ENCODE data around the gene FGF23.

FGF23 gene

GRCh38 chr12:4401117-4401516 is 21.6 kb upstream of the FGF23 start:
- Histone ChIP-seq H3K4me1 (ENCODE audit: insufficient read depth, low read length) (no peaks in the 10 kb centered on the region), H3K9ac (ENCODE audit: low read depth, low read length) (no peak overlapping the region), H3K36me3 (ENCODE audit: insufficient read depth, low read length) (no peaks in the 10 kb centered on the region), H3K9me3 (ENCODE audit: control insufficient read depth, insufficient read depth, low read length) (0 out of 2 replicates have a peak, but pooled peaks cover 3% of the 10 kb centered on the region)

GRCh38 chr12:4395818-4396217 is 16.3 kb upstream of the FGF23 start:
- H3K36me3 ChIP-seq (ENCODE audit: insufficient read depth, low read length) = no peaks in the 10 kb centered on the region
- no peak overlapping the region for H3K9ac ChIP-seq (ENCODE audit: low read depth, low read length)
- no peaks in the 10 kb centered on the region for H3K9me3 ChIP-seq (ENCODE audit: control insufficient read depth, insufficient read depth, low read length)
- H3K4me1 ChIP-seq (ENCODE audit: insufficient read depth, low read length) = no peaks in the 10 kb centered on the region

GRCh38 chr12:4393211-4393610 is 13.7 kb upstream of the FGF23 start:
- Histone ChIP-seq H3K4me1 (ENCODE audit: insufficient read depth, low read length) (no peaks in the 10 kb centered on the region), H3K36me3 (ENCODE audit: insufficient read depth, low read length) (no peaks in the 10 kb centered on the region), H3K9ac (ENCODE audit: low read depth, low read length) (no peak overlapping the region)

GRCh38 chr12:4392223-4392742 is 12.8 kb upstream of the FGF23 start:
- H3K4me1 ChIP-seq (ENCODE audit: insufficient read depth, low read length) = no peaks in the 10 kb centered on the region
- H3K9ac ChIP-seq (ENCODE audit: low read depth, low read length) = no peak overlapping the region
- H3K9me3 ChIP-seq (ENCODE audit: control insufficient read depth, insufficient read depth, low read length) = no peaks in the 10 kb centered on the region
- no peaks in the 10 kb centered on the region for H3K36me3 ChIP-seq (ENCODE audit: insufficient read depth, low read length)

More at GRCh38 chr12:4393211-4393610, 13.7 kb upstream of the FGF23 start:
- H3K9me3 ChIP-seq (ENCODE audit: control insufficient read depth, insufficient read depth, low read length) = no peaks in the 10 kb centered on the region

GRCh38 chr12:4388662-4389061 is 9.2 kb upstream of the FGF23 start:
- H3K9me3 ChIP-seq (ENCODE audit: control insufficient read depth, insufficient read depth, low read length) = no peaks in the 10 kb centered on the region

GRCh38 chr12:4388032-4388431 is 8.5 kb upstream of the FGF23 start:
- Histone ChIP-seq H3K4me1 (ENCODE audit: insufficient read depth, low read length) (no peaks in the 10 kb centered on the region), H3K36me3 (ENCODE audit: insufficient read depth, low read length) (no peaks in the 10 kb centered on the region), H3K9ac (ENCODE audit: low read depth, low read length) (no peak overlapping the region), H3K9me3 (ENCODE audit: control insufficient read depth, insufficient read depth, low read length) (no peaks in the 10 kb centered on the region)

More at GRCh38 chr12:4388662-4389061, 9.2 kb upstream of the FGF23 start:
- Histone ChIP-seq H3K36me3 (ENCODE audit: insufficient read depth, low read length) (no peaks in the 10 kb centered on the region), H3K9ac (ENCODE audit: low read depth, low read length) (no peak overlapping the region), H3K4me1 (ENCODE audit: insufficient read depth, low read length) (no peaks in the 10 kb centered on the region)

DNA sequence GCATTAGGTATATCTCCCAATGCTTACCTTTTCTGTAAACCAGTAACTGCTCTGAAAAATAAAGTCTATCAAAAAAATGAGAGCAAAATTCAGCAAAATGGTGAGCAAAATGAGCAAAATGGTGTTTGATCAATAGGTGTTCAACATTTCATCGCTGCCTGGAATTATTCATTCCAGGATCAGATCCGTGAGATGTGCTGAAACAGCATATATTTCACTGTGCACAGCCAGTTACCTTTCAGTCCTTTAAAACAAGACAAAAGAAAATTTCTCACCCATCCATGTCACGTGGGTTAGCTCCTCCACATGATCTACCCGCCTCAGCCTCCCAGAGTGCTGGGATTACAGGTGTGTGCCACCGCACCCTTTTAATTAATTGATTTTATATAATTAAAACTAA is 8.1 kb upstream of the FGF23 start:
- no peaks in the 10 kb centered on the region for H3K36me3 ChIP-seq (ENCODE audit: insufficient read depth, low read length)
- no peak overlapping the region for H3K9ac ChIP-seq (ENCODE audit: low read depth, low read length)
- no peaks in the 10 kb centered on the region for H3K9me3 ChIP-seq (ENCODE audit: control insufficient read depth, insufficient read depth, low read length)
- H3K4me1 ChIP-seq (ENCODE audit: insufficient read depth, low read length) = no peaks in the 10 kb centered on the region

DNA sequence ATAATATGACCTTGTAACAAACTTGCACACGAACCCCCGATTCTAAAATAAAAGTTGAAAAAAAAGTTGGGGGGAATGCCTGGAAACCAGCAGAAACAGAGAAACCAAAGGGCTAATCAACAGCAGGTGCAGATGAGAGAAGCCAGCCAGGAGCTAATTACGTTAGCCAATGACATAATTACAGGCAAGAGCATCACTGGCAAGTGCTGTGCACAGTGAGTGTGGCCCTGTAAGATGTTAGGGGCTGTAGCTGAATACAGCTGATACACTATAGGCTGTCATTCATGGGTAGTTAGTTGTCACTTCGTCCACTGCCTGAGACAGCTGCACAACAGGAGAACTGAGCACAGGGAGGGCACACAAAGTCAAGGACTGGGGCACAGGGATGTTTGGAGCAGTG is 7.3 kb upstream of the FGF23 start:
- H3K9ac ChIP-seq (ENCODE audit: low read depth, low read length) = no peak overlapping the region
- no peaks in the 10 kb centered on the region for H3K36me3 ChIP-seq (ENCODE audit: insufficient read depth, low read length)
- H3K9me3 ChIP-seq (ENCODE audit: control insufficient read depth, insufficient read depth, low read length) = no peaks in the 10 kb centered on the region
- H3K4me1 ChIP-seq (ENCODE audit: insufficient read depth, low read length) = no peaks in the 10 kb centered on the region

DNA sequence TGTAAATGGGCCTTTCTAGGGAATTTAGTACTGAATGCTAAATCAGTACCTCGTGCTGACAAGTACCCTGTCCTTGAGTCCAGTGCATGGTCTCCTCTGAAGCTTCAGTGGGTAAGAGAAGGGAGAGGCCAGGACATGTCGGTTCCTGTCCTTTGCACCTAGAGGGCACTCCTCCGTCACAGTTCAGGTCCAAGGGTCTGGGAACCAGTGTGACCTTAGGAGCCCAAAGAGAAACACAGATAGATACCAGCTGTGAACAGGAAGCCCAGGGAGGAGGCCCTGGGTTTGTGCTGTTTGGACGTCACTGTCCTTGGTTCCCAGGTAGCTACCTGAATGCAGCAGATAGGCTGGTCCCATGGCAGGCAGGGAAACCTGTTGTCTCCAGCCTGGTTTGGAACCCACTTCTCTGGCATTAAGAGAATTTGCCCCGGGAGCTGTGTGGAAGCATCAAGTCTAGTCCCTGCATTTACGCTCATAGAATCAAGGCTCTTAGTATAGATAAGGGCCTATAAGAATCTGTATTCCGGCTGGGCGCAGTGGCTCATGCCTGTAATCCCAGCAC is 3.9 kb upstream of the FGF23 start:
- Histone ChIP-seq H3K9me3 (ENCODE audit: control insufficient read depth, insufficient read depth, low read length) (no peaks in the 10 kb centered on the region), H3K36me3 (ENCODE audit: insufficient read depth, low read length) (no peaks in the 10 kb centered on the region), H3K4me1 (ENCODE audit: insufficient read depth, low read length) (no peaks in the 10 kb centered on the region), H3K9ac (ENCODE audit: low read depth, low read length) (no peak overlapping the region)

DNA sequence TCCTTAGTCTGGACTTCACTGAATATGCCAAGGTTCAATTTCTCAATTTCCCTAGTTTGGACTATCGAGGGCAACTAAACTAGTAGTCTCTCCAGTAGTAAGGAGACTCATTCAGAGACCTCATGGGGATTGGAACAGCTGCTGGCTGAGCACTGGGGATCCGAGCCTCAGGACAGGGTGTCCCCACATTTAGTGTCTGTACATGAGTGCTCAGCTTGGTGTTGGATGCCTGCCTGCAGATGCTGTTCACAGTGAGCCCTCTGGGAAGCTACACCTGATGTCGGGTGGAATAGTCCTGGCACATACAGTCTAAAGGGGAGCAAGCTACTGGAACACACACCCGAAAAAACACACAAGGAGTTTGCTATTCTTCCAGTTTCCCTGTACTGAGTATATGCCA is 820 bp upstream of the FGF23 start:
- Histone ChIP-seq H3K9ac (ENCODE audit: low read depth, low read length) (no peak overlapping the region), H3K9me3 (ENCODE audit: control insufficient read depth, insufficient read depth, low read length) (no peaks in the 10 kb centered on the region), H3K4me1 (ENCODE audit: insufficient read depth, low read length) (no peaks in the 10 kb centered on the region), H3K36me3 (ENCODE audit: insufficient read depth, low read length) (no peaks in the 10 kb centered on the region)

- Histone ChIP-seq H3K9ac (ENCODE audit: low read depth, low read length) (no peak overlapping the region), H3K36me3 (ENCODE audit: insufficient read depth, low read length) (no peaks in the 10 kb centered on the region), H3K9me3 (ENCODE audit: control insufficient read depth, insufficient read depth, low read length) (no peaks in the 10 kb centered on the region), H3K4me1 (ENCODE audit: insufficient read depth, low read length) (no peaks in the 10 kb centered on the region)
Measured at GRCh38 chr12:4378772-4379171, 740 bp downstream of the FGF23 start.

DNA sequence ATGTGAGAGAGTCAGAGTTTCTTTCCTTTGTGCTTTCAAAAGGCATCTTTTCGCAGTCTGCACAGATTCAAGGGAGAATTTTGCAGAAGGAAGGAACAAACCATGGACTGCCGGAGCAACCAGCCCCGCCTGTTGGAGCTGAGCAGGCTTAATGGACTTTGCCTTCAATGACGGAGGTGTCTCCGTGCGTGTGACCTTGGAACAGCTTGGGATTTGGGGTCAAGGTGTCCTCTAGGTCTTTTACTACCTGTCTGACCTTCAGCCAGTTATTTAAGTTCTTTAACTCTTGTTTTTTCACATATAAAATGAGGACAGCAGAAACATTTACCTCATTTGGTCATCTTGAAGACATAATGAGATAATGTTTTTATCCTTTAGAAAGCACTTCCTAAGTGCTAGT is 4.1 kb downstream of the FGF23 start:
- H3K9ac ChIP-seq (ENCODE audit: low read depth, low read length) = no peak overlapping the region
- no peaks in the 10 kb centered on the region for H3K9me3 ChIP-seq (ENCODE audit: control insufficient read depth, insufficient read depth, low read length)

DNA sequence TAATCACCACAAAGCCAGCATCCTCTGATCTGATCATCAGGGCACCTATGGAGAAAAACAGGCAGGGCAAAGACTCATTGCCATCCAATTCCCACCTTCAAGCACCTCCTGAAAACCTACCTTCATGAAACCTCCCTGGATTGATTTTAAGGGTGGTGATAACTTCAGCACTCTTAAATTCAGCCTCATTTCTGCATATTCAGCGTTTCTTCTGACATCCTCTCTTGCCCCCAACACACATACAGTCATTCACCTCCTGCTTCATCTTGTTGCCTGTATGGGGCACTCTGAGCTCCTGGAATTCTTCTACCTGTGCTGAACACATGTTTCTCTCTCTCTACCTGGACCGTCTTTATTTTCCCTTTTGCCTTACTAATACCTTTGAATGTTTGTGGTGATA is 6.9 kb downstream of the FGF23 start:
- no peak overlapping the region for H3K9ac ChIP-seq (ENCODE audit: low read depth, low read length)
- no peaks in the 10 kb centered on the region for H3K36me3 ChIP-seq (ENCODE audit: insufficient read depth, low read length)
- no peaks in the 10 kb centered on the region for H3K9me3 ChIP-seq (ENCODE audit: control insufficient read depth, insufficient read depth, low read length)
- no peaks in the 10 kb centered on the region for H3K4me1 ChIP-seq (ENCODE audit: insufficient read depth, low read length)

More for the DNA sequence above, 4.1 kb downstream of the FGF23 start:
- Histone ChIP-seq H3K4me1 (ENCODE audit: insufficient read depth, low read length) (no peaks in the 10 kb centered on the region), H3K36me3 (ENCODE audit: insufficient read depth, low read length) (no peaks in the 10 kb centered on the region)

- no peaks in the 10 kb centered on the region for H3K4me1 ChIP-seq (ENCODE audit: insufficient read depth, low read length)
- H3K9ac ChIP-seq (ENCODE audit: low read depth, low read length) = no peak overlapping the region
- no peaks in the 10 kb centered on the region for H3K9me3 ChIP-seq (ENCODE audit: control insufficient read depth, insufficient read depth, low read length)
- no peaks in the 10 kb centered on the region for H3K36me3 ChIP-seq (ENCODE audit: insufficient read depth, low read length)
Measured at GRCh38 chr12:4370265-4370664, 9.2 kb downstream of the FGF23 start.

- no peak overlapping the region for H3K9ac ChIP-seq (ENCODE audit: low read depth, low read length)
- H3K4me1 ChIP-seq (ENCODE audit: insufficient read depth, low read length) = no peaks in the 10 kb centered on the region
- H3K9me3 ChIP-seq (ENCODE audit: control insufficient read depth, insufficient read depth, low read length) = no peaks in the 10 kb centered on the region
- no peaks in the 10 kb centered on the region for H3K36me3 ChIP-seq (ENCODE audit: insufficient read depth, low read length)
Measured at GRCh38 chr12:4369548-4369947, 10.0 kb downstream of the FGF23 start.

GRCh38 chr12:4366090-4366489 is 13.4 kb downstream of the FGF23 start:
- H3K4me1 ChIP-seq (ENCODE audit: insufficient read depth, low read length) = no peaks in the 10 kb centered on the region
- no peaks in the 10 kb centered on the region for H3K9me3 ChIP-seq (ENCODE audit: control insufficient read depth, insufficient read depth, low read length)
- H3K36me3 ChIP-seq (ENCODE audit: insufficient read depth, low read length) = no peaks in the 10 kb centered on the region
- no peak overlapping the region for H3K9ac ChIP-seq (ENCODE audit: low read depth, low read length)

Data from ES-I3 (cell line).